H9 (cell line): ENCODE measurements around the gene BCAS3. TPM values are rescaled to one million over a fixed set of nuclear protein-coding genes. Genes with fewer than 3 reads are reported as not detected.

Source experiments
- DNase-seq: peaks from one replicate; pipeline ENCODE4 v3.0.0-alpha.2; 2017
- H2AFZ ChIP-seq: one replicate; pipeline ENCODE4 v1.6.1; 2013; ENCODE audit warnings: mild to moderate bottlenecking, low read length, control low read depth, moderate library complexity
- H2AK5ac ChIP-seq: 2 replicates; pipeline ENCODE4 v1.6.1; 2013; ENCODE audit warnings: low read length, control low read depth, mixed read lengths; ENCODE audit not compliant: insufficient read length
- H2BK120ac ChIP-seq: one replicate; pipeline ENCODE4 v1.6.1; 2013; ENCODE audit warnings: low read depth, mild to moderate bottlenecking, low read length, control low read depth, inconsistent platforms; ENCODE audit not compliant: poor library complexity, severe bottlenecking
- H2BK12ac ChIP-seq: 2 replicates; pipeline ENCODE4 v1.6.1; 2013; ENCODE audit warnings: low read length, control low read depth, mixed read lengths, low read depth; ENCODE audit not compliant: insufficient read length
- H2BK15ac ChIP-seq: 2 replicates; pipeline ENCODE4 v1.6.1; 2013; ENCODE audit warnings: low read depth, low read length, control low read depth
- H2BK20ac ChIP-seq: one replicate; pipeline ENCODE4 v1.6.1; 2013; ENCODE audit warnings: low read depth, mild to moderate bottlenecking, low read length, control low read depth, inconsistent platforms; ENCODE audit not compliant: poor library complexity, severe bottlenecking
- H2BK5ac ChIP-seq: 2 replicates; pipeline ENCODE4 v1.6.1; 2013; ENCODE audit warnings: low read length, control low read depth, mixed read lengths; ENCODE audit not compliant: insufficient read length
- H3K14ac ChIP-seq: 2 replicates; pipeline ENCODE4 v1.6.1; 2013; ENCODE audit warnings: low read length, control low read depth; ENCODE audit not compliant: insufficient read depth
- H3K18ac ChIP-seq: 2 replicates; pipeline ENCODE4 v1.6.1; 2013; ENCODE audit warnings: low read depth, mild to moderate bottlenecking, mixed read lengths, low read length, control low read depth; ENCODE audit not compliant: insufficient read length
- H3K23ac ChIP-seq: 2 replicates; pipeline ENCODE4 v1.6.1; 2013; ENCODE audit warnings: low read length, control low read depth, mixed read lengths, low read depth; ENCODE audit not compliant: insufficient read length
- H3K23me2 ChIP-seq: 2 replicates; pipeline ENCODE4 v1.6.1; 2013; ENCODE audit warnings: low read depth, mild to moderate bottlenecking, mixed read lengths, low read length, control low read depth; ENCODE audit not compliant: insufficient read length, poor library complexity, severe bottlenecking
- H3K27ac ChIP-seq: 2 replicates; pipeline ENCODE4 v1.5.1; 2013; ENCODE audit warnings: low read length, control low read depth, mixed read lengths, low read depth; ENCODE audit not compliant: insufficient read length
- H3K27me3 ChIP-seq: 2 replicates; pipeline ENCODE4 v1.6.1; 2013; ENCODE audit warnings: low read length, control low read depth, inconsistent platforms; ENCODE audit not compliant: insufficient read depth
- H3K4ac ChIP-seq: 2 replicates; pipeline ENCODE4 v1.6.1; 2013; ENCODE audit warnings: low read depth, mild to moderate bottlenecking, control low read depth, inconsistent platforms, low read length, moderate library complexity
- H3K4me1 ChIP-seq: 2 replicates; pipeline ENCODE4 v1.6.1; 2013; ENCODE audit warnings: low read length, control low read depth, inconsistent platforms; ENCODE audit not compliant: insufficient read depth
- H3K4me2 ChIP-seq: 2 replicates; pipeline ENCODE4 v1.6.1; 2013; ENCODE audit warnings: low read length, control low read depth, mixed read lengths; ENCODE audit not compliant: insufficient read length, insufficient read depth
- H3K56ac ChIP-seq: 2 replicates; pipeline ENCODE4 v1.6.1; 2013; ENCODE audit warnings: low read depth, mild to moderate bottlenecking, mixed read lengths, low read length, control low read depth; ENCODE audit not compliant: insufficient read length
- H3K79me1 ChIP-seq: 2 replicates; pipeline ENCODE4 v1.6.1; 2013; ENCODE audit warnings: low read depth, mild to moderate bottlenecking, moderate library complexity, low read length, control low read depth, inconsistent platforms; ENCODE audit not compliant: insufficient read depth, poor library complexity, severe bottlenecking
- H3K79me2 ChIP-seq: 2 replicates; pipeline ENCODE4 v1.6.1; 2013; ENCODE audit warnings: low read length, control low read depth, inconsistent platforms; ENCODE audit not compliant: insufficient read depth
- H3K9ac ChIP-seq: 2 replicates; pipeline ENCODE4 v1.6.1; 2013; ENCODE audit warnings: low read length, control low read depth, mixed read lengths; ENCODE audit not compliant: insufficient read length; ENCODE audit errors: extremely low read depth
- H3K9me3 ChIP-seq: one replicate; pipeline ENCODE4 v1.6.1; 2013; ENCODE audit warnings: low read depth, low read length, inconsistent platforms; ENCODE audit not compliant: control insufficient read depth
- H3T11ph ChIP-seq: one replicate; pipeline ENCODE4 v1.6.1; 2013; ENCODE audit warnings: mild to moderate bottlenecking, low read length, control low read depth, inconsistent platforms
- H4K20me1 ChIP-seq: one replicate; pipeline ENCODE4 v1.6.1; 2013; ENCODE audit not compliant: control insufficient read depth, insufficient read length, insufficient read depth
- H4K5ac ChIP-seq: 2 replicates; pipeline ENCODE4 v1.6.1; 2013; ENCODE audit warnings: low read depth, mild to moderate bottlenecking, mixed read lengths, low read length, control low read depth; ENCODE audit not compliant: insufficient read length
- H4K8ac ChIP-seq: replicated peaks from 2 replicates; pipeline ENCODE4 v1.6.1; 2013; ENCODE audit warnings: low read length, control low read depth, mixed read lengths, low read depth; ENCODE audit not compliant: insufficient read length
- H4K91ac ChIP-seq: 2 replicates; pipeline ENCODE4 v1.6.1; 2013; ENCODE audit warnings: low read depth, mild to moderate bottlenecking, moderate library complexity, mixed read lengths, low read length, control low read depth; ENCODE audit not compliant: insufficient read length
- H3K27ac Mint-ChIP-seq, 3 experiments: 2 replicates in 2 of 3; 3 replicates in 1 of 3; pipeline ENCODE4 v1.8.0; 2020 to 2021; ENCODE audit warnings: mixed read lengths in 3 of 3, mild to moderate bottlenecking in 1 of 3, moderate library complexity in 1 of 3
- H3K27me3 Mint-ChIP-seq: 2 replicates; pipeline ENCODE4 v1.8.0; 2021; ENCODE audit warnings: low read depth, mild to moderate bottlenecking, moderate library complexity, mixed read lengths
- H3K36me3 Mint-ChIP-seq, 3 experiments: 2 replicates in 2 of 3; 3 replicates in 1 of 3; pipeline ENCODE4 v1.8.0; 2020 to 2021; ENCODE audit warnings: low read depth in 3 of 3, mixed read lengths in 3 of 3; ENCODE audit not compliant: insufficient read depth in 1 of 3
- H3K4me1 Mint-ChIP-seq, 2 experiments: 2 replicates each; pipeline ENCODE4 v1.8.0; 2020; ENCODE audit warnings: mixed read lengths in 2 of 2
- H3K4me3 Mint-ChIP-seq, 2 experiments: 2 replicates in 1 of 2; 3 replicates in 1 of 2; pipeline ENCODE4 v1.8.0; 2020 to 2021; ENCODE audit warnings: mild to moderate bottlenecking in 2 of 2, mixed read lengths in 2 of 2, moderate library complexity in 1 of 2
- H3K9me3 Mint-ChIP-seq, 2 experiments: 2 replicates in 1 of 2; 3 replicates in 1 of 2; pipeline ENCODE4 v1.8.0; 2020; ENCODE audit warnings: mild to moderate bottlenecking in 2 of 2, mixed read lengths in 2 of 2, moderate library complexity in 1 of 2
- CTCF ChIP-seq: fragments of 200-600 bp; sonication (generic); conservative IDR thresholded peaks from 3 replicates; pipeline ENCODE4 v1.8.0; 2021; ENCODE audit warnings: antibody characterized with exemption, mild to moderate bottlenecking
- WGBS: extraction: QIAGEN DNeasy Blood & Tissue Kit; methylation state at CpG from one replicate; pipeline ENCODE4 v1.1.7; 2013; ENCODE audit warnings: missing lambda C conversion rate, low lambda C conversion rate, mixed read lengths; ENCODE audit not compliant: insufficient read length; ENCODE audit errors: extremely low coverage; 5-methylcytosine and 5-hydroxymethylcytosine counted together
- total RNA-seq: library from RNA; stranded (reverse); gene quantifications from 2 replicates; pipeline ENCODE4 v1.2.1, GENCODE V29; 2021

BCAS3 gene
- total RNA-seq, 1 experiment from 2014 or later, result 22.4 TPM

GRCh38 chr17:61391595-61392291 is 714.1 kb downstream of the BCAS3 start:
- Histone ChIP-seq H4K8ac (no peak overlapping the region), H3T11ph (no peak overlapping the region), H3K79me2 (no peaks in the 10 kb centered on the region), H2BK15ac (no peak overlapping the region), H3K4ac (no peak overlapping the region), H2AFZ (no peak overlapping the region), H2AK5ac (no peak overlapping the region), H4K5ac (no peak overlapping the region), H3K23ac (no peak overlapping the region), H2BK5ac (no peak overlapping the region), H2BK12ac (no peak overlapping the region), H4K20me1 (no peaks in the 10 kb centered on the region), H3K23me2 (peaks cover 5% of the 10 kb centered on the region), H3K27ac (no peak overlapping the region), H3K56ac (no peak overlapping the region), H3K79me1 (no peaks in the 10 kb centered on the region), H2BK20ac (no peak overlapping the region), H2BK120ac (no peak overlapping the region), H3K9me3 (no peaks in the 10 kb centered on the region), H3K9ac (no peak overlapping the region), H3K18ac (no peak overlapping the region), H3K14ac (no peak overlapping the region), H3K4me2 (no peak overlapping the region), H3K4me1 (no peaks in the 10 kb centered on the region), H3K27me3 (peaks cover 29% of the 10 kb centered on the region; the same call in 1 of the 2 replicates), H4K91ac (no peak overlapping the region)
- TF ChIP-seq CTCF, result no peak
- Mint-ChIP-seq H3K27me3 (peaks cover 70% of the 10 kb centered on the region), H3K27ac (no peak overlapping the region), H3K36me3 (no peaks in the 10 kb centered on the region; a peak in 1 of 7 replicates), H3K4me1 (peaks cover 13 to 23% of the 10 kb centered on the region in 2 experiments), H3K9me3 (no peaks in the 10 kb centered on the region), H3K4me3 (no peak overlapping the region)
- WGBS, result no CpG with 5 or more reads among the region's 19 CpGs
- no peak for DNase-seq
